Endothelial cell of umbilical vein (primary cell): ENCODE results near the gene PKD2L2.

Experiments
- EZH2 ChIP-seq: IDR thresholded peaks from 2 replicates; pipeline ENCODE4 v1.6.1; 2012; ENCODE audit warnings: borderline replicate concordance, low read depth, mild to moderate bottlenecking, moderate library complexity, low read length, inconsistent platforms; ENCODE audit not compliant: severe bottlenecking
- GATA2 ChIP-seq: IDR thresholded peaks from 2 replicates; pipeline ENCODE4 v1.7.0; 2011; ENCODE audit warnings: low read depth, mild to moderate bottlenecking, moderate library complexity, mixed read lengths, low read length; ENCODE audit not compliant: insufficient read length, insufficient read depth
- JUN ChIP-seq: IDR thresholded peaks from 2 replicates; pipeline ENCODE4 v1.6.1; 2011; ENCODE audit warnings: borderline replicate concordance, low read depth; ENCODE audit not compliant: insufficient read length, insufficient read depth
- MYC ChIP-seq: IDR thresholded peaks from one replicate; pipeline ENCODE4 v1.6.1; 2011; ENCODE audit warnings: mild to moderate bottlenecking, low read depth, low read length
- POLR2A ChIP-seq: IDR thresholded peaks from 2 replicates; pipeline ENCODE4 v1.6.1; 2012; ENCODE audit warnings: low read depth, mild to moderate bottlenecking, control low read depth, low read length
- POLR2AphosphoS5 ChIP-seq: IDR thresholded peaks from 2 replicates; pipeline ENCODE4 v1.6.1; 2012; ENCODE audit warnings: low read depth, mild to moderate bottlenecking, control low read depth, low read length, moderate library complexity; ENCODE audit not compliant: insufficient read depth
- TF ChIP-seq, protein P1 (sequence below), 2 donors: IDR thresholded peaks; 1 replicate in 1 of 2; 2 replicates in 1 of 2; pipeline ENCODE4 v1.5.1; 2011; ENCODE audit warnings: low read length in 2 of 2, mild to moderate bottlenecking in 2 of 2, moderate library complexity in 2 of 2, control low read depth in 1 of 2, inconsistent platforms in 1 of 2, low read depth in 1 of 2; ENCODE audit not compliant: insufficient read depth in 1 of 2; ENCODE audit errors: extremely low read depth in 1 of 2

DNA sequence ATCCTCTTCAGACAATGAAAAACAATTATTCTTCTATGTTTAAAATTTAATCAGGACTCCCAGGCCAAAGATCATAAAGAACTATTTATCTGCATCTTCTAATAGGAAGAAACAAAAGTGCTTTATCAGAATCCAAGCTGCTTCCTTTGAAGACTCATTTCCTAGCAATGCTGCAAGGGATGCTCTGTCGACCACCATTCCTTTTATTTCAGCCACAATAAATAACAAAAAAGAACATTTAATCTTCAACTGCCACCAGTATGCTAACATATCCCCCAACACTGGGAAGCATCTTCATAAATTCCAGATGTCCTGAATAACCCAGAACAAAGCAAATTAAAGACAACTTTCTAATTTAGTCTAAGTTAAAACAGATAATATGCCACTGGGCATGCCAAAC lies 68.7 kb downstream of the PKD2L2 start:
- no peak for TF ChIP-seq POLR2A
- TF ChIP-seq, protein P1, sequence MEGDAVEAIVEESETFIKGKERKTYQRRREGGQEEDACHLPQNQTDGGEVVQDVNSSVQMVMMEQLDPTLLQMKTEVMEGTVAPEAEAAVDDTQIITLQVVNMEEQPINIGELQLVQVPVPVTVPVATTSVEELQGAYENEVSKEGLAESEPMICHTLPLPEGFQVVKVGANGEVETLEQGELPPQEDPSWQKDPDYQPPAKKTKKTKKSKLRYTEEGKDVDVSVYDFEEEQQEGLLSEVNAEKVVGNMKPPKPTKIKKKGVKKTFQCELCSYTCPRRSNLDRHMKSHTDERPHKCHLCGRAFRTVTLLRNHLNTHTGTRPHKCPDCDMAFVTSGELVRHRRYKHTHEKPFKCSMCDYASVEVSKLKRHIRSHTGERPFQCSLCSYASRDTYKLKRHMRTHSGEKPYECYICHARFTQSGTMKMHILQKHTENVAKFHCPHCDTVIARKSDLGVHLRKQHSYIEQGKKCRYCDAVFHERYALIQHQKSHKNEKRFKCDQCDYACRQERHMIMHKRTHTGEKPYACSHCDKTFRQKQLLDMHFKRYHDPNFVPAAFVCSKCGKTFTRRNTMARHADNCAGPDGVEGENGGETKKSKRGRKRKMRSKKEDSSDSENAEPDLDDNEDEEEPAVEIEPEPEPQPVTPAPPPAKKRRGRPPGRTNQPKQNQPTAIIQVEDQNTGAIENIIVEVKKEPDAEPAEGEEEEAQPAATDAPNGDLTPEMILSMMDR (IDR thresholded peaks at IDR 0.05; ENCODE audit: extremely low read depth in 1 of 2, insufficient read depth in 1 of 2, low read depth in 1 of 2, low read length in 2 of 2): no peak
- peak; percentile 88 for TF ChIP-seq GATA2
- no peak for TF ChIP-seq EZH2
- TF ChIP-seq POLR2AphosphoS5: peak; percentile 69
- no peak for TF ChIP-seq MYC
- peak; percentile 63 for TF ChIP-seq JUN
